ENCODE results near the gene COPE. TPM values are rescaled to one million over a fixed set of nuclear protein-coding genes. Genes with fewer than 3 reads are reported as not detected.
A peak's percentile ranks its signal among the peaks of the same experiment; 100 is the strongest.

The COPE gene
- total RNA-seq, 4 donors from 2014 or later = 205 to 257 (median 224) TPM

- peak in 1 of 3 donors; percentile 45 for DNase-seq
- Histone ChIP-seq H3K27me3 (no peaks in the 10 kb centered on the region), H3K27ac (no peak overlapping the region), H3K36me3 (peaks cover 0 to 35% (median 0%) of the 10 kb centered on the region in 3 donors), H3K4me1 (peaks cover 0 to 15% (median 6%) of the 10 kb centered on the region in 4 donors), H3K9me3 (no peaks in the 10 kb centered on the region), H3K4me3 (no peak overlapping the region)
- TF ChIP-seq CTCF (IDR thresholded peaks at IDR 0.05) (no peak), POLR2A (IDR thresholded peaks at IDR 0.05) (no peak)
These were observed 50.1 kb downstream of the COPE start for GRCh38 chr19:18869023-18869618.

- H3K36me3 ChIP-seq = peaks cover 0 to 41% (median 0%) of the 10 kb centered on the region in 3 donors
- H3K27ac ChIP-seq = no peak overlapping the region
- TF ChIP-seq POLR2A (IDR thresholded peaks at IDR 0.05) = no peak
- no peak for TF ChIP-seq CTCF (IDR thresholded peaks at IDR 0.05)
- DNase-seq = peak in 1 of 3 donors; percentile 45
- no peaks in the 10 kb centered on the region for H3K27me3 ChIP-seq
- no peaks in the 10 kb centered on the region for H3K9me3 ChIP-seq
- peaks cover 0 to 15% (median 6%) of the 10 kb centered on the region in 4 donors for H3K4me1 ChIP-seq
- H3K4me3 ChIP-seq = no peak overlapping the region
These were observed 50.7 kb downstream of the COPE start for GRCh38 chr19:18868380-18869022.

GRCh38 chr19:18867751-18868150 lies 51.4 kb downstream of the COPE start:
- Histone ChIP-seq H3K36me3 (peaks cover 0 to 49% (median 0%) of the 10 kb centered on the region in 3 donors), H3K4me1 (peaks cover 0 to 15% (median 6%) of the 10 kb centered on the region in 4 donors), H3K9me3 (no peaks in the 10 kb centered on the region), H3K27me3 (no peaks in the 10 kb centered on the region), H3K4me3 (no peak overlapping the region), H3K27ac (no peak overlapping the region)
- no peak for DNase-seq
- TF ChIP-seq CTCF (IDR thresholded peaks at IDR 0.05) (no peak), POLR2A (IDR thresholded peaks at IDR 0.05) (no peak)

GRCh38 chr19:18867199-18867598 lies 52.0 kb downstream of the COPE start:
- peak in 1 of 3 donors; percentile 44 for DNase-seq
- Histone ChIP-seq H3K4me1 (peaks cover 0 to 15% (median 6%) of the 10 kb centered on the region in 4 donors), H3K9me3 (no peaks in the 10 kb centered on the region), H3K27ac (no peak overlapping the region), H3K4me3 (no peak overlapping the region), H3K27me3 (no peaks in the 10 kb centered on the region), H3K36me3 (peaks cover 0 to 54% (median 0%) of the 10 kb centered on the region in 3 donors)
- no peak for TF ChIP-seq POLR2A (IDR thresholded peaks at IDR 0.05)

- Histone ChIP-seq H3K27me3 (no peaks in the 10 kb centered on the region), H3K4me1 (peaks cover 0 to 15% (median 6%) of the 10 kb centered on the region in 4 donors), H3K27ac (no peak overlapping the region), H3K4me3 (no peak overlapping the region), H3K9me3 (no peaks in the 10 kb centered on the region), H3K36me3 (peaks cover 0 to 58% (median 0%) of the 10 kb centered on the region in 3 donors)
- TF ChIP-seq POLR2A (IDR thresholded peaks at IDR 0.05) (no peak), CTCF (IDR thresholded peaks at IDR 0.05) (peak in 1 of 6 experiments; percentile 31)
- no peak for DNase-seq
These were observed 52.4 kb downstream of the COPE start for GRCh38 chr19:18866800-18867123.
